ENCODE data around the gene ARIH1.
"Not testable (repeated sequence)": the region's sequence is repeated elsewhere in the genome, so short reads cannot be mapped to it uniquely, and the experiment has no call there.

ARIH1 gene

GRCh38 chr15:72473614-72474465 is at the start of gene ARIH1:
Gene ARIH1 (plus strand): TSS chr15:72474330. CDS start chr15:72474640, 310 bp downstream.
- in situ Hi-C loops (cut with MboI; ENCODE audit: low sequenced_read_pairs): no loop called here

GRCh38 chr15:72426753-72427152 is 47.4 kb upstream of the ARIH1 start:
- in situ Hi-C loops (cut with MboI; ENCODE audit: low sequenced_read_pairs): no loop called here

GRCh38 chr15:72437650-72438316 is 36.3 kb upstream of the ARIH1 start:
- in situ Hi-C loops (cut with MboI; ENCODE audit: low sequenced_read_pairs): no loop called here

DNA sequence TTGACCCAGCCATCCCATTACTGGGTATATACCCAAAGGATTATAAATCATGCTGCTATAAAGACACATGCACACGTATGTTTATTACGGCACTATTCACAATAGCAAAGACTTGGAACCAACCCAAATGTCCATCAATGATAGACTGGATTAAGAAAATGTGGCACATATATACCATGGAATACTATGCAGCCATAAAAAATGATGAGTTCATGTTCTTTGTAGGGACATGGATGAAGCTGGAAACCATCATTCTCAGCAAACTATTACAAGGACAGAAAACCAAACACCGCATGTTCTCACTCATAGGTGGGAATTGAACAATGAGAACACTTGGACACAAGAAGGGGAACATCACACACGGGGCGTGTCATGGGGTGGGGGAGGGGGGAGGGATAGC is 31.3 kb upstream of the ARIH1 start:
- in situ Hi-C loops (cut with MboI; ENCODE audit: low sequenced_read_pairs): not testable (repeated sequence)

DNA sequence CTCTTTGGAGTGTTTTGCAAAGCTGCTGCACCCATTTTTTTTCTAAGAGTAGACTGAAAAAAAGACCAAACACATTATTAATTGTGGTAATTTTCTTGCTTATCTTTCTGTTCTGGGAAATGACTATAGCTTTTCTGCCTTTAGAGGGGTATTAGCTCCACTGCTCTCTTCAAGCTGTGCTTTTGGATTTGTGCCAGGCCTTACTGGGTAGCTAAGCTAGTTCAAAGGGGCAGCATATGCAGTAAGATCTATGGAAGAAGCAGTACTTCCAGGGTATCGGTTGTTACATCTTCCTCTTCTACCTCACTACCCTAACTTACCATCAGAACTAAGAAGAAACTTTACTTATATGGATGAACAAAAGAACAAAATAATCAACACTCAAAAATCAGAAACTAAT is 28.7 kb upstream of the ARIH1 start:
- in situ Hi-C loops (cut with MboI; ENCODE audit: low sequenced_read_pairs): no loop called here

GRCh38 chr15:72450805-72451204 is 23.3 kb upstream of the ARIH1 start:
- in situ Hi-C loops (cut with MboI; ENCODE audit: low sequenced_read_pairs): no loop called here

DNA sequence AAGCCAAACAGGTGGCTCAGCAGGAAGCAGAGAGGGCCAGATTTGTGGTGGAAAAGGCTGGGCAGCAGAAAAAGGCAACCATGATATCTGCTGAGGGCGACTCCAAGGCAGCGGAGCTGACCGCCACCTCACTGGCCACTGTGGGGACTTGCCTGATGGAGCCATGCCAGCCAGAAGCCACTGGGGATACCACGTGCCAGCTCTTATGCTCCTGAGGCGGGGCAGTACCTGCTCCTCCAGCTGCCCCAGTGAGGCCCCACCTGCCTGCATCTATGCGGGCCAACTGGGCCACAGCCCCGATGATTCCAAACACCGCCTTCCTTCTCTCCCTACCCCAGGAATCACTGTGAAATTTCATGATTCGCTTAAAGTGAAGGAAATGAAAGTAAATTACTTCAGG is 22.9 kb upstream of the ARIH1 start:
- in situ Hi-C loops (cut with MboI; ENCODE audit: low sequenced_read_pairs): no loop called here

- in situ Hi-C loops (cut with MboI; ENCODE audit: low sequenced_read_pairs): no loop called here
Measured at GRCh38 chr15:72456684-72457083, 17.4 kb upstream of the ARIH1 start.

DNA sequence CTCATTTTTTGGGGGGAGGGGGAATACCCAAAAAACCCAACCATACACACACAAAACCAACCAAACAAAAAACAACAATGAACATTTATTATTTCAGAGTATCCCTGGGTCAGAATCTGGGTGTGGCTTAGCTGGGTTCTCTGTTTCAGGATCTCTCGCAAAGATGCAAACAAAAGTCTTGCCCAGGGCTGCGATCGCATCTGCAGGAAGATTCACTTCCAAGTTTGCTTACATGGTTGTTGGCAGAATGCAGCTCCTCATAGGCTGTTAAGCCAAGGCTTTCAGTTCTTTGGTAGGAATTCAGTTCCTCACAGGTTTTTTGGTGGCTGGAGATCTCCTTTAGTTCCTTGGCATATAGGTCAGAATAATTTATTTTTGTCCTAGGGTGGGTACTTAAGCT is 13.7 kb upstream of the ARIH1 start:
- in situ Hi-C loops (cut with MboI; ENCODE audit: low sequenced_read_pairs): no loop called here

DNA sequence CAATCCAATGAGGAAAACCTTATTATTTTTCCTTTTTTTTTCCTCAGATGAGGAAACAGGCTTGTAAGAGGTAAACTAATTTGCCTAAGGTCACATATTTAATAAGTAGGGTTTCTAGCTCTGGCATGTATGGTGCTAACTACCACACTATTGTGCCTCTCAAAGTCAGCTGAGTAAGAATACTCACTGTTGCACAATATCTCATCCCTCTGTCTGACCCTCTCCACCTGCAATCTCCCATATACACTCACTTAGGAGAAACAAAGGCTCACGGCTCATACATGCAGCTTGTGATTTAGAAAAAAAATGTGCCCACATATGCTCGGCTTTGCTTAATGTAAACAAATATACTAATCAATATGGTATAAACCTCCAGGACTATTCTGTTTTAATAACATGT is 10.4 kb upstream of the ARIH1 start:
- in situ Hi-C loops (cut with MboI; ENCODE audit: low sequenced_read_pairs): no loop called here

DNA sequence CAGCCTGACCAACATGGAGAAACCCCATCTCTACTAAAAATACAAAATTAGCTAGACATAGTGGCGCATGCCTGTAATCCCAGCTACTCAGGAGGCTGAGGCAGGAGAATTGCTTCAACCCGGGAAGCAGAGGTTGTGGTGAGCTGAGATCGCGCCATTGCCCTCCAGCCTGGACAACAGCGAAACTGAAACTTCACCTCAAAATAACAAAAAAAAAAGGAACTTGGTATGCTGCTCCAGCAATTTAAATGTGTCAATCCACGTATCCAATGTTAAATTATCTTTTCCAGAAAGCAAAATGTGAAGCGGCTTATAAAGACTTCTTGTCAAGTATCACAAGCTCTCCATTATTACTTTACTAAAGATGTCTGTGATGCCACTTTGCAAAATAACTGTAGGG is 9.9 kb upstream of the ARIH1 start:
- in situ Hi-C loops (cut with MboI; ENCODE audit: low sequenced_read_pairs): no loop called here

DNA sequence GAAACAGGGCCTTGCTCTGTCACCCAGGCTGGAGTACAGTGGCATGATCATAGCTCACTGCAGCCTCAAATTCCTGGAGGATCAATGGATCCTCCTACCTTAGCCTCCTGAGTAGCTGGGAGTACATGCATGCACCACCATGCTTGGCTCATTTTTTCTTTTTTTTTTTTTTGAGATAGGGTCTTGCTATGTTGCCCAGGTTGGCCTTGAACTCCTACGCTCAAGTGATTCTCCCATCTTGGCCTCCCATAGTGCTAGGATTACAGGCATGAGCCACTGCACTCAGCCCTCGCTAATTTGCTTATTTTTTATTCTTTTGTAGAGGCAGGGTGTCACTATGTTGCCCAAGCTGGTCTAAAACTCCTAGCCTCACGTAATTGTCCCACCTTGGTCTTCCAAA is 6.0 kb upstream of the ARIH1 start:
- in situ Hi-C loops (cut with MboI; ENCODE audit: low sequenced_read_pairs): no loop called here

DNA sequence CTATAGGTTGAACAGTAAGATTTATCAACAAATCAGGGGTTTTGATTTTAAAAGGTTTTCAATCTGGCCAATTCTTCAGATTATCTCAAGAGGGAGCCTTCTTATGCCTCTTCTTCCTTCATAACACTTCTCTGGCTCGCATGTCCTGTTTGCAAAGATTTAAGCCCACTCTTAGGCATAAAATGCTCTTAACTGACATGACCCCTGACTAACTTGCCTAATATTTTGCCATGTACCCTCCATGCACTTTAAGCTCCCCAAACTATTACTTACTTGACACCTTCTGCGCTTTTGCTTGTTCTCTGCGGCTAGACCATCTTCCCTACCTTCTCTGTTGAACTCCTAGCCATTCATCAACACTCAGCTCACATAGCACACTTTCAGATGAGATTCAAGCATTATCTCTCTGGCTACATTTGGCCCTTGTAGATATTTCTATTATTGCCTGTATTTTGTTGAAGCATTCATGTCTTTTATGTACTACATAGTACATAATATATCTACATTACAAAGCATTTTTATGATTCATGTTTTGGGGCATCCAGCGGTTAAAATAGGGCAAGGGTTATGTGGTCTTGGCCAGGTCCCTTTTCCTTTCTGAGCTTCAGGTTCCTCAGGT is 1.0 kb upstream of the ARIH1 start:
- in situ Hi-C loops (cut with MboI; ENCODE audit: low sequenced_read_pairs): no loop called here

DNA sequence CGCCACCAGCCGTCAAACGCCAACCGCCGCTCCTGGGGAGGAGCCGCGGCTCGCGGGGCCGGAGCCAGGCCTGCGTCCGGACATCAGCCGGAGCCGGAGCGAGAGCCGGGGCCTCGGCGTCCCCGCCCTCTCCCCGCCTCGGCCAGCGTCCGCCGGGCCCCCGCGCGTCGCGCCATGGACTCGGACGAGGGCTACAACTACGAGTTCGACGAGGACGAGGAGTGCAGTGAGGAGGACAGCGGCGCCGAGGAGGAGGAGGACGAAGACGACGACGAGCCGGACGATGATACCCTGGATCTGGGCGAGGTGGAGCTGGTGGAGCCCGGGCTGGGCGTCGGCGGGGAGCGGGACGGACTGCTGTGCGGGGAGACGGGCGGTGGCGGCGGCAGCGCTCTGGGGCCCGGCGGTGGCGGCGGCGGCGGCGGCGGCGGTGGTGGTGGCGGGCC is 359 bp downstream of the ARIH1 start:
- in situ Hi-C loops (cut with MboI; ENCODE audit: low sequenced_read_pairs): no loop called here

GRCh38 chr15:72474912-72475628 is 940 bp downstream of the ARIH1 start:
- in situ Hi-C loops (cut with MboI; ENCODE audit: low sequenced_read_pairs): no loop called here

DNA sequence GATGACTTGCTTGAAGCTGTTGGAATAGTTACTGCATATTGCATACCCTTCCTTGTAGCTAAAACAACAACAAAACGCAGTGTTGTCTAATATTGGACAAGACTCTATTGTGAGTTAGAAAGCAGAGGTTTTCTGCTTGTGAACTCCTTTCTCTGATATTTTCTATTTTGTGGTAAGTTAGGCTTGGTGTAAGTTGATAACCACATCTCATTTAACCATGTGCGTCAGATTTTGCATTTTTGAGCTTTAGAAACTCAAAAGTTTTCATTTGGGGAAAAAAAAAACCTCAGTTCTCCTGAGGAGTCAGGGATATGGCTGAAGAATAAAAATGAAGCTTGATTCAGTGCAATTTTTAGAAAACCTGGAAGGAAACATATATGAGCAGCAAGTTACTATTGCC is 1.5 kb downstream of the ARIH1 start:
- in situ Hi-C loops (cut with MboI; ENCODE audit: low sequenced_read_pairs): no loop called here

- in situ Hi-C loops (cut with MboI; ENCODE audit: low sequenced_read_pairs): not testable (repeated sequence)
Measured at GRCh38 chr15:72476330-72476729, 2.2 kb downstream of the ARIH1 start.

DNA sequence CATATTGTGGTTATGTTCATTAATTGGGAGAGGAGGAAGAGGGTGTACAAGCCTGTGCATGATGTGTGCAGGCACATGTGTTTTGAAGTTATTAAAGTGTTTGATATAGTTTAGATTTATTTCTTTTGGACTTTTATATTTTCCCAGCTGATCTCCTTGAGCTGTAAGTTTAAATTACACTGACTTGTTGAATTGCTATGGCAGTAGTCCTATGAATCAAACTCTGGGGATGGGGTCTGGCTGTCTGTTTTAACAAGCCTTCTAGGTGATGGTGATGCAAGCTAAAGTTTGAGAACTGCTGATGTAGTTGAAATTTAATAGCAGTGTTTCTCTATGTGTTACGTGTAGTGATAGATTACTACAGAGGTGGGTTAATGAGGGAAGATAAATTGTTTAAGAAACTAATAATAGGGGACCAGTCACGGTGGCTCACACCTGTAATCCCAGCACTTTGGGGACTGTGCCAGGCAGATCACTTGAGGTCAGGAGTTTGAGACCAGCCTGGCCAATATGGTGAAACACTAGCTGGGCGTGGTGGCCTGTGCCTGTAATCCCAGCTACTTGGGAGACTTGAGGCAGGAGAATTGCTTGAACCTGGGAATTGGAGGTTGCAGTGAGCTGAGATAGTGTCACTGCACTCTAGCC is 7.0 kb downstream of the ARIH1 start:
- in situ Hi-C loops (cut with MboI; ENCODE audit: low sequenced_read_pairs): no loop called here

DNA sequence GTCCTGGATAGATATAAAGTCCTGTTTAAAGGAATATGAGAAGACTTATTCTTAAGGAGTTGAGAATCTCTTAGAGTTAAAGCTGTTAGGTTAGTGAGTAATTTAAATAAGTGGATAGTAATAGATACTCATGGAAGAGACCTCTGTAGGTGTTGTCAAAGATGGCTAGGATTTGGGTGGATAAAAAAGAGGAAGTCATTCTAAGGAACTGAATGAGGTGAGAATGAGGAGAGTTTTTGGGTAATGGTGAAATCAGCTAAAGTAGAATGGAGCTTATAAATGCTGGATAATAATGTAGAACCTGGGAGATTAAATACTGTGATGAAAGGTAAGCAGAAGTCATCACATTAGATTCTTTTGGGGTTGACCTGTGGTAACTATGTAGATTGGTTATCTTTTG is 8.1 kb downstream of the ARIH1 start:
- in situ Hi-C loops (cut with MboI; ENCODE audit: low sequenced_read_pairs): no loop called here

DNA sequence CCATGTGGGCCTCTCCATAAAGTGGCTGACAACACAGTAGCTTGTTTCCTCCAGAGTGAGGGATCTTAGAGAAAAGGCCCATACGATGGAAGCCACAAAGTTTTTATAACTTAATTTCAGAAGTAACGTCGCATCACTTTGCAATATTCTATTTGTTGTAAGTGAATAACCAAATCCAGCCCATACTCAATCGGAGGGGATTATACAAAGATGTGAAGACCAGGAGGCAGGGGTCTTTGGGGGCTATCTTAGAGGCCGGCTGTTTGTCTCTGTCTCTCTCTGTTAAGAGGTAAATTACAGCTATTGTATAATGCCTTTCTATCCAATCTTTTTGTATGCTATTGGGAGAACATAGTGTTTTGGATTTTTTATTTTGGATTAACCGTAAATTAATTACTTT is 9.1 kb downstream of the ARIH1 start:
- in situ Hi-C loops (cut with MboI; ENCODE audit: low sequenced_read_pairs): no loop called here

DNA sequence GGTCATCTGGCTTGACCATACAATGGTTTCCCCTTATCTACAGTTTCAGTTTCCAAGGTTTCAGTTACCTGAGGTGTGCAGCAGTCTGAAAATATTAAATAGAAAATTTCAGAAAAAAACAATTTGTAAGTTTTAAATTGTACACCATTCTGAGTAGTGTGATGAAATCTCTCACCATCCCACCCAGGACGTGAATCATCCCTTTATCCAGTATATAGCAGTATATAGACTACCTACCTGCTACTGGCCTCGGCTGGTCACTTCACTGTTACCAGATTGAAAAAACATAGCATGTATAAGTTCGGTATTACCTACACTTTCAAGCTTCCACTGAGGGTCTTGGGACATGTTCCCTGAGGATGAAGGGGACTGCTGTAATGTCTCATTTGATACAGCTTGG is 12.0 kb downstream of the ARIH1 start:
- in situ Hi-C loops (cut with MboI; ENCODE audit: low sequenced_read_pairs): no loop called here

Measured in hTERT RPE-1 (cell line).